Bronchial epithelial cell (primary cell): ENCODE data around the gene RASL12. TPM values are rescaled to one million over a fixed set of nuclear protein-coding genes. Genes with fewer than 3 reads are reported as not detected.

ENCODE experiments used
- DNase-seq: peaks from one replicate; pipeline ENCODE4 v3.0.0-alpha.2; 2010; ENCODE audit warnings: low read depth
- FAIRE-seq: peaks from 2 replicates; lab custom pipeline; 2011; peaks lifted over from hg19 to GRCh38; lab: Jason Lieb, UNC
- H3K27me3 ChIP-seq: 2 replicates; pipeline ENCODE4 v1.5.1; 2011; ENCODE audit warnings: low read length; ENCODE audit not compliant: control insufficient read depth, insufficient read depth
- H3K36me3 ChIP-seq: 2 replicates; pipeline ENCODE4 v1.5.1; 2011; ENCODE audit warnings: low read length; ENCODE audit not compliant: control insufficient read depth, insufficient read depth
- H3K4me3 ChIP-seq: 2 replicates; pipeline ENCODE4 v1.5.1; 2011; ENCODE audit warnings: mild to moderate bottlenecking, low read depth, low read length, control low read depth
- CTCF ChIP-seq: IDR thresholded peaks from 2 replicates; pipeline ENCODE4 v1.5.1; 2011; ENCODE audit warnings: mild to moderate bottlenecking, moderate library complexity, low read length, control low read depth, inconsistent platforms; ENCODE audit not compliant: insufficient read depth, severe bottlenecking
- total RNA-seq: library from RNA; depleted of rRNA; stranded (reverse); fragments of >200 nt; gene quantifications from 2 replicates; pipeline ENCODE4 v1.2.1, GENCODE V29; 2014

RASL12 gene
- total RNA-seq, 1 donor from 2014 or later, result not detected

GRCh38 chr15:65060641-65061397, 7.0 kb downstream of the RASL12 start:
- DNase-seq (no peak), FAIRE-seq (peak; percentile 7)
- TF ChIP-seq CTCF, result no peak

GRCh38 chr15:65059931-65060596, 7.7 kb downstream of the RASL12 start:
- TF ChIP-seq CTCF, result no peak
- Histone ChIP-seq H3K27me3 (no peaks in the 10 kb centered on the region), H3K36me3 (no peaks in the 10 kb centered on the region), H3K4me3 (no peak overlapping the region)
- DNase-seq (no peak), FAIRE-seq (no peak)

More at GRCh38 chr15:65060641-65061397, 7.0 kb downstream of the RASL12 start:
- no peak overlapping the region for H3K4me3 ChIP-seq
- H3K27me3 ChIP-seq, result no peaks in the 10 kb centered on the region
- H3K36me3 ChIP-seq, result no peaks in the 10 kb centered on the region

GRCh38 chr15:65059369-65059750, 8.4 kb downstream of the RASL12 start:
- H3K27me3 ChIP-seq, result no peaks in the 10 kb centered on the region
- DNase-seq, result no peak
- no peak for FAIRE-seq
- no peak overlapping the region for H3K4me3 ChIP-seq
- TF ChIP-seq CTCF, result no peak
- H3K36me3 ChIP-seq, result no peaks in the 10 kb centered on the region

GRCh38 chr15:65058394-65059368, 9.1 kb downstream of the RASL12 start:
- FAIRE-seq (peak; percentile 52), DNase-seq (no peak)
- TF ChIP-seq CTCF, result no peak
- Histone ChIP-seq H3K4me3 (no peak overlapping the region), H3K36me3 (no peaks in the 10 kb centered on the region), H3K27me3 (no peaks in the 10 kb centered on the region)

- no peak for FAIRE-seq
- H3K4me3 ChIP-seq, result no peak overlapping the region
- DNase-seq, result no peak
- H3K27me3 ChIP-seq, result no peaks in the 10 kb centered on the region
- TF ChIP-seq CTCF, result no peak
- H3K36me3 ChIP-seq, result no peaks in the 10 kb centered on the region
Observed at GRCh38 chr15:65057549-65057940, 10.2 kb downstream of the RASL12 start.
